HUES6 (cell line): ENCODE measurements around the gene CCDC85C.

ENCODE experiments used
- H3K27ac ChIP-seq: 2 replicates; pipeline ENCODE4 v1.7.0; 2013; ENCODE audit warnings: low read depth, mild to moderate bottlenecking, low read length, inconsistent platforms
- H3K27me3 ChIP-seq: 2 replicates; pipeline ENCODE4 v1.6.1; 2013; ENCODE audit warnings: low read length; ENCODE audit not compliant: control insufficient read depth, insufficient read depth
- H3K36me3 ChIP-seq: 2 replicates; pipeline ENCODE4 v1.6.1; 2013; ENCODE audit warnings: low read length; ENCODE audit not compliant: control insufficient read depth, insufficient read depth
- H3K4me1 ChIP-seq: 2 replicates; pipeline ENCODE4 v1.6.1; 2013; ENCODE audit warnings: low read length; ENCODE audit not compliant: control insufficient read depth, insufficient read depth
- H3K4me3 ChIP-seq: 2 replicates; pipeline ENCODE4 v1.5.1; 2013; ENCODE audit warnings: low read depth, low read length
- H3K9ac ChIP-seq: one replicate; pipeline ENCODE4 v1.6.1; 2013; ENCODE audit warnings: mild to moderate bottlenecking, low read length
- H3K9me3 ChIP-seq: 2 replicates; pipeline ENCODE4 v1.6.1; 2013; ENCODE audit warnings: low read depth, low read length; ENCODE audit not compliant: control insufficient read depth, insufficient read depth

CCDC85C gene

GRCh38 chr14:99576761-99577705 lies 27.0 kb downstream of the CCDC85C start:
- Histone ChIP-seq H3K9ac (no peak overlapping the region), H3K9me3 (no peaks in the 10 kb centered on the region), H3K4me3 (no peak overlapping the region), H3K27me3 (no peaks in the 10 kb centered on the region), H3K27ac (no peak overlapping the region), H3K36me3 (no peaks in the 10 kb centered on the region), H3K4me1 (peaks cover 74% of the 10 kb centered on the region)

GRCh38 chr14:99576304-99576703 lies 27.7 kb downstream of the CCDC85C start:
- Histone ChIP-seq H3K9ac (no peak overlapping the region), H3K27ac (no peak overlapping the region), H3K9me3 (no peaks in the 10 kb centered on the region), H3K4me1 (peaks cover 81% of the 10 kb centered on the region), H3K4me3 (no peak overlapping the region), H3K36me3 (no peaks in the 10 kb centered on the region), H3K27me3 (no peaks in the 10 kb centered on the region)

- H3K27me3 ChIP-seq = no peaks in the 10 kb centered on the region
- peak overlapping the region; percentile 6; the same call in 1 of the 2 replicates for H3K4me3 ChIP-seq
- no peaks in the 10 kb centered on the region for H3K36me3 ChIP-seq
- H3K9ac ChIP-seq = peak overlapping the region; percentile 11
- peaks cover 82% of the 10 kb centered on the region for H3K4me1 ChIP-seq
- H3K27ac ChIP-seq = no peak overlapping the region
- no peaks in the 10 kb centered on the region for H3K9me3 ChIP-seq
Observed at GRCh38 chr14:99575043-99576023, 28.7 kb downstream of the CCDC85C start.

DNA sequence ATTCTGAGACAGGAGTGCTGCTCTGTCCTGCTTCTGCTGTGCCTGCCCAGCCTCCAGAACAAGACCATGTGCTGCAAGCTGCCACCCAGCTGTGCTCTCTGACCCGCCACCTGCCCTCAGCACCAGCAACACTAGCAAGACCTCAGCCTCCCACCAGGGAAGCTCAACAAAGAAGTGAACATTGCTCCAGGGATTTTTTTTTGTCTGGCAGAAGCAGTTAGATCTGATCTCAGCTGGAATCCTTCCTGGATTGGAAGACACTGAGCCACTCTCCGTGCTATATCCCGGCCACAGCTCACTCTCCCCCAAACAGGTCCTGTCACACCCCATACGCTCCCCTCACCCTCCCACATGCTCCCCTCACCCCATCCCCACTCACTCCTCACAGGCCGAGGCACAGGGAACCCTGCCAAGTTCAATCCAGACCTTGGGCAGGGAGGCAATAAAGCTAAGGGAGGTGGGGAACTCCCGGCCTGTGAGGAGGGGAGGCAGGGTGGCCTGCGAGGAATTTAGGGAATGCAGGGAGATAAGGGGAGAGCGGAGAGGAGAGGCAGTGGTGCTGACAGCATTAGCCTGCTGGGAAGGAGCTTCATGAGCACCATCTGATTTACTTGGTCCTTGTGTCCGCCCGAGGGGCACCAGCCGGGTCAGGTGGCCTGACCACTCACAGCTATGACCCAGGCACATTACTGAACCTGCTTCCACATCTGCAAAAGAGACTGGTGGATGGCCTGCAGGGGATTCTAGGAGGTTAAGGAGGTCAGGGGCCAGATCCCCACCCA lies 29.7 kb downstream of the CCDC85C start:
- Histone ChIP-seq H3K4me3 (peak overlapping the region; percentile 6; the same call in 1 of the 2 replicates), H3K9ac (peak overlapping the region; percentile 11), H3K36me3 (no peaks in the 10 kb centered on the region), H3K27me3 (no peaks in the 10 kb centered on the region), H3K9me3 (no peaks in the 10 kb centered on the region), H3K4me1 (peaks cover 83% of the 10 kb centered on the region), H3K27ac (peak overlapping the region; percentile 6; the same call in 1 of the 2 replicates)

DNA sequence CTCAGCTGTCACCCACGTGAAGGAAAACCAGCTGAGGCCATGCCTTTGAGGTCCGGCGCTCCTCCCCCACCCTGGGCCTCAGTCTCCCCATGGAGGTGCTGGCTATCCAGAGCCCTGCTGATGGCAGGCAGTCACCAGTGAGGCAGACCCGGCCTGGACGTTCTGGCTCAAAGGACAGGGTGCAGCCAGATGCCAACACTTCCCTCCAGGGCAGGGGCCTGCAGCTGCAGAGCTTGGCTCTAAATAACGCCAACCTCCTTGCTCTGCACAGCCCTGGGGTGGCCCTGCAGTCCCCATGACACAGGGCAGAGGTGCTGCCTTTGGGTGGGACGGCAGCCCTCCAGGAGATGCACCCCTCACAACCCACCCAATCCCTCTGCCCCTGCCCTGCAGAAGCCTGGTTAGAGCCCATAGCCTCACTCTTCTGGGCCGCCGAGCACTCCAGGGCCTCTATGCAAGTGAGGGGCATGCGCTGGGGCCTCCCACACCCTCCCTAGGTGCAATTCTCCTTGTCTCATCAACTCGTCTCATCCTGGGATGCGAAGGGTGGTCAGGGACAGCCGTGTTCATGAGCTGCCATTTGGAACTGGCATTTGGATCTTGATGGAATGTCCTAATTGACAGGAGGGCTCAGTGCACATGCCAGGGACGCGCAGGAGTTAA lies 30.4 kb downstream of the CCDC85C start:
- H3K27ac ChIP-seq = peak overlapping the region; percentile 6; the same call in 1 of the 2 replicates
- H3K4me1 ChIP-seq = peaks cover 82% of the 10 kb centered on the region
- peak overlapping the region; percentile 11 for H3K9ac ChIP-seq
- no peak overlapping the region; the same call in 1 of the 2 replicates for H3K4me3 ChIP-seq
- no peaks in the 10 kb centered on the region for H3K27me3 ChIP-seq
- no peaks in the 10 kb centered on the region for H3K36me3 ChIP-seq
- H3K9me3 ChIP-seq = no peaks in the 10 kb centered on the region

- Histone ChIP-seq H3K4me3 (no peak overlapping the region), H3K27ac (no peak overlapping the region), H3K9me3 (no peaks in the 10 kb centered on the region), H3K36me3 (no peaks in the 10 kb centered on the region), H3K4me1 (peaks cover 86% of the 10 kb centered on the region), H3K9ac (no peak overlapping the region), H3K27me3 (no peaks in the 10 kb centered on the region)
Observed at GRCh38 chr14:99573000-99573330, 31.0 kb downstream of the CCDC85C start.

- H3K27me3 ChIP-seq = no peaks in the 10 kb centered on the region
- H3K9me3 ChIP-seq = no peaks in the 10 kb centered on the region
- H3K4me1 ChIP-seq = peaks cover 90% of the 10 kb centered on the region
- H3K36me3 ChIP-seq = no peaks in the 10 kb centered on the region
- H3K9ac ChIP-seq = no peak overlapping the region
- H3K27ac ChIP-seq = no peak overlapping the region
- no peak overlapping the region for H3K4me3 ChIP-seq
Observed at GRCh38 chr14:99572173-99572999, 31.6 kb downstream of the CCDC85C start.

GRCh38 chr14:99571303-99571986 lies 32.6 kb downstream of the CCDC85C start:
- Histone ChIP-seq H3K36me3 (no peaks in the 10 kb centered on the region), H3K4me1 (peaks cover 85% of the 10 kb centered on the region), H3K4me3 (no peak overlapping the region), H3K9ac (no peak overlapping the region), H3K27me3 (no peaks in the 10 kb centered on the region), H3K27ac (no peak overlapping the region), H3K9me3 (no peaks in the 10 kb centered on the region)

GRCh38 chr14:99570544-99571302 lies 33.3 kb downstream of the CCDC85C start:
- H3K36me3 ChIP-seq = no peaks in the 10 kb centered on the region
- H3K27ac ChIP-seq = no peak overlapping the region
- no peaks in the 10 kb centered on the region for H3K27me3 ChIP-seq
- no peaks in the 10 kb centered on the region for H3K9me3 ChIP-seq
- peaks cover 83% of the 10 kb centered on the region for H3K4me1 ChIP-seq
- H3K4me3 ChIP-seq = no peak overlapping the region
- H3K9ac ChIP-seq = no peak overlapping the region
